Esophagus squamous epithelium (tissue), 4 donors: ENCODE measurements around the gene ZBED4.

Experiments
- POLR2A ChIP-seq, 4 donors: fragments of 450-650 bp; IDR thresholded peaks; one replicate each; pipeline ENCODE4 v1.6.1; 2017; ENCODE audit warnings: antibody characterized with exemption in 4 of 4, mild to moderate bottlenecking in 4 of 4, moderate library complexity in 3 of 4
- TF ChIP-seq, protein P1 (sequence below), 6 experiments: fragments of 450-650 bp in 4 of 6; fragments of 200-600 bp in 2 of 6; sonication (generic) in 2 of 6; IDR thresholded peaks; one replicate each; pipeline ENCODE4 v1.5.1; 2016 to 2019; ENCODE audit warnings: antibody characterized with exemption in 6 of 6, mild to moderate bottlenecking in 4 of 6, moderate library complexity in 4 of 6

DNA sequence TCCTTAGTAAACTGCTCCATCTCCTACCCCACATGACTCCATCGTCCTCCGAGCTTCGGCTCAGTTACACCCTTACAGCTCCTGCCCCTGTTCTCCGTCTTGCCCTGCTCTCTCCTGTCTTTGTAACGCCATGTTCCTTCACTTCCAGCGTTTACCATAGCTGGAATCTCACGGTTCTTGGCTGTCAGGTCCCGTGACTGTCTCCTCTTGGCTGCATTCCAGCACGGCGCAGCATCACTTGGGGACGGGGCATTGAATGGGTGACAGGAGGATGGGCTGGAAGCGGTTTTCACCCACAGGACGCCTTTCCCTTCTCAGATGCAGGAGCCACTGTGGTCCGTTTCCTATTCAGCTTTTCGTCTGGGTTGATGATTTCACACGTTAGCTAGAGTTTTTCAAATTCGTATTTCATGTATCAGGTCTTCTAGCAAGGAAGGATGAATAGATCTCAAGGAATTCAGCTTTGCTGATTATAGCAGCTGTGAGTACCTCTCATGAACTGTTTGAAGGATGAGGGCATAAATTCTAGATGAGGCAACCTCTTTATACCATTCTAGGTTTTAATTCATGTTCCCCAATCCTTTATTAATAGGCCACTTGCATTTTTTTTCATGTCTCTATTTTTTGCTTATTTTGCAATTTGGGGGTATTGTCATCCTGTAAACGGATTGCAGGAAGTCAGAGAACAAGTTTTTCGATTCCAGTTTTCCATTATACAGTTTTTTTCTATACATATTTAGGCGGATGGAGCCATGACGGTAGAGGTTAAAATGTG, 29.1 kb downstream of the ZBED4 start:
- TF ChIP-seq, protein P1, sequence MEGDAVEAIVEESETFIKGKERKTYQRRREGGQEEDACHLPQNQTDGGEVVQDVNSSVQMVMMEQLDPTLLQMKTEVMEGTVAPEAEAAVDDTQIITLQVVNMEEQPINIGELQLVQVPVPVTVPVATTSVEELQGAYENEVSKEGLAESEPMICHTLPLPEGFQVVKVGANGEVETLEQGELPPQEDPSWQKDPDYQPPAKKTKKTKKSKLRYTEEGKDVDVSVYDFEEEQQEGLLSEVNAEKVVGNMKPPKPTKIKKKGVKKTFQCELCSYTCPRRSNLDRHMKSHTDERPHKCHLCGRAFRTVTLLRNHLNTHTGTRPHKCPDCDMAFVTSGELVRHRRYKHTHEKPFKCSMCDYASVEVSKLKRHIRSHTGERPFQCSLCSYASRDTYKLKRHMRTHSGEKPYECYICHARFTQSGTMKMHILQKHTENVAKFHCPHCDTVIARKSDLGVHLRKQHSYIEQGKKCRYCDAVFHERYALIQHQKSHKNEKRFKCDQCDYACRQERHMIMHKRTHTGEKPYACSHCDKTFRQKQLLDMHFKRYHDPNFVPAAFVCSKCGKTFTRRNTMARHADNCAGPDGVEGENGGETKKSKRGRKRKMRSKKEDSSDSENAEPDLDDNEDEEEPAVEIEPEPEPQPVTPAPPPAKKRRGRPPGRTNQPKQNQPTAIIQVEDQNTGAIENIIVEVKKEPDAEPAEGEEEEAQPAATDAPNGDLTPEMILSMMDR (IDR thresholded peaks at IDR 0.05), result no peak
- TF ChIP-seq POLR2A (IDR thresholded peaks at IDR 0.05), result no peak
